WTC11 (cell line): ENCODE data around the gene LCA5L.

ENCODE experiments used
- NR3C1 ChIP-seq: sonication (generic); formaldehyde crosslinking; conservative IDR thresholded peaks from 2 replicates; pipeline ENCODE4 v1.8.1; 2023; ENCODE audit warnings: low read depth, mild to moderate bottlenecking, missing genetic modification reagents
- TF ChIP-seq, protein P1 (sequence below): fragments of 200-600 bp; IDR thresholded peaks from 2 replicates; pipeline ENCODE4 v1.8.0; 2022; ENCODE audit warnings: antibody characterized with exemption
- TF ChIP-seq, protein P2 (sequence below): sonication (generic); formaldehyde crosslinking; IDR thresholded peaks from 2 replicates; pipeline ENCODE4 v1.8.1; 2022; ENCODE audit warnings: low read depth, mild to moderate bottlenecking, moderate library complexity, missing genetic modification reagents, borderline replicate concordance

DNA sequence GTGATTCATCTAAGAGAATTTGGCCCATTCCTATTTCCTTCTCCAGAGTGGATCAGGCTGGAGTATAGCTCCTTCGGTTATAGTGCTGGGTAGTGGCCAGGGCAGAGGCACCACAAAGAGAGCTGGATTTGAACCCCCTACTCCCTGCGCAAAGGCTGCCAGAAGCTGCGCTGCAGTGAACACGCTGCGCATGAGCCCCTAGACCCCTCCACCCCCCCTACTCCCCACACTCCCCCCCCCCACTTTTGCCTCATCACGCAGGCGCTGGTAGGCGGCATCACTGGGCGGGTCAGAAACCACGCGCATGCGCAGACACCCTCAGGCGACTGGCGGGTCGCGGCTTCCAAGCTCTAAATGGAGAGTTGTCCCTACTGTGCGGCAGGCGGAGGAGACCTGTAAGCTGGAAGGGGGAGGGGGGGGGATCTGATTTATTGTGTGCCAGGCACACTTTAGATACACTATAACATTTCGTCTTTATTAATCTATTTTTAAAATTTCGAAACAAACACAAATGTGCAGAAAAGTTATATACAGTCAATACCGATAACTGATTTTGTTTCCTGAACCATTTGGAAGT lies 58.0 kb downstream of the LCA5L start:
- TF ChIP-seq, protein P1, sequence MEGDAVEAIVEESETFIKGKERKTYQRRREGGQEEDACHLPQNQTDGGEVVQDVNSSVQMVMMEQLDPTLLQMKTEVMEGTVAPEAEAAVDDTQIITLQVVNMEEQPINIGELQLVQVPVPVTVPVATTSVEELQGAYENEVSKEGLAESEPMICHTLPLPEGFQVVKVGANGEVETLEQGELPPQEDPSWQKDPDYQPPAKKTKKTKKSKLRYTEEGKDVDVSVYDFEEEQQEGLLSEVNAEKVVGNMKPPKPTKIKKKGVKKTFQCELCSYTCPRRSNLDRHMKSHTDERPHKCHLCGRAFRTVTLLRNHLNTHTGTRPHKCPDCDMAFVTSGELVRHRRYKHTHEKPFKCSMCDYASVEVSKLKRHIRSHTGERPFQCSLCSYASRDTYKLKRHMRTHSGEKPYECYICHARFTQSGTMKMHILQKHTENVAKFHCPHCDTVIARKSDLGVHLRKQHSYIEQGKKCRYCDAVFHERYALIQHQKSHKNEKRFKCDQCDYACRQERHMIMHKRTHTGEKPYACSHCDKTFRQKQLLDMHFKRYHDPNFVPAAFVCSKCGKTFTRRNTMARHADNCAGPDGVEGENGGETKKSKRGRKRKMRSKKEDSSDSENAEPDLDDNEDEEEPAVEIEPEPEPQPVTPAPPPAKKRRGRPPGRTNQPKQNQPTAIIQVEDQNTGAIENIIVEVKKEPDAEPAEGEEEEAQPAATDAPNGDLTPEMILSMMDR = no peak
- no peak for TF ChIP-seq NR3C1 (CRISPR knock-in tag)
- TF ChIP-seq, protein P2, sequence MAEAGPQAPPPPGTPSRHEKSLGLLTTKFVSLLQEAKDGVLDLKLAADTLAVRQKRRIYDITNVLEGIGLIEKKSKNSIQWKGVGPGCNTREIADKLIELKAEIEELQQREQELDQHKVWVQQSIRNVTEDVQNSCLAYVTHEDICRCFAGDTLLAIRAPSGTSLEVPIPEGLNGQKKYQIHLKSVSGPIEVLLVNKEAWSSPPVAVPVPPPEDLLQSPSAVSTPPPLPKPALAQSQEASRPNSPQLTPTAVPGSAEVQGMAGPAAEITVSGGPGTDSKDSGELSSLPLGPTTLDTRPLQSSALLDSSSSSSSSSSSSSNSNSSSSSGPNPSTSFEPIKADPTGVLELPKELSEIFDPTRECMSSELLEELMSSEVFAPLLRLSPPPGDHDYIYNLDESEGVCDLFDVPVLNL (CRISPR knock-in tag) = no peak
